Fibroblast of mammary gland (primary cell): ENCODE measurements around the gene MB.
A peak's percentile ranks its signal among the peaks of the same experiment; 100 is the strongest.

ENCODE experiments used
- DNase-seq: peaks from one replicate; pipeline ENCODE4 v3.0.0-alpha.2; 2010; ENCODE audit warnings: low read depth
- H3K4me3 ChIP-seq: 2 replicates; pipeline ENCODE4 v1.5.1; 2011; ENCODE audit warnings: low read depth, mild to moderate bottlenecking, low read length, moderate library complexity; ENCODE audit not compliant: control insufficient read depth
- CTCF ChIP-seq: conservative IDR thresholded peaks from 2 replicates; pipeline ENCODE4 v1.5.1; 2011; ENCODE audit warnings: low read depth, low read length, inconsistent platforms; ENCODE audit not compliant: control insufficient read depth, insufficient read depth

The MB gene

GRCh38 chr22:35605369-35605680 lies 11.8 kb downstream of the MB start:
- no peak overlapping the region for H3K4me3 ChIP-seq
- DNase-seq: no peak
- no peak for TF ChIP-seq CTCF

- TF ChIP-seq CTCF: no peak
- DNase-seq: no peak
Observed at GRCh38 chr22:35604621-35605368, 12.3 kb downstream of the MB start.

GRCh38 chr22:35601743-35602615 lies 15.2 kb downstream of the MB start:
- DNase-seq: peak; percentile 74
- TF ChIP-seq CTCF: no peak
- H3K4me3 ChIP-seq: no peak overlapping the region

More at GRCh38 chr22:35604621-35605368, 12.3 kb downstream of the MB start:
- H3K4me3 ChIP-seq: no peak overlapping the region

GRCh38 chr22:35601013-35601580 lies 16.0 kb downstream of the MB start:
- no peak for TF ChIP-seq CTCF
- no peak overlapping the region for H3K4me3 ChIP-seq
- no peak for DNase-seq

- DNase-seq: no peak
- H3K4me3 ChIP-seq: no peak overlapping the region
- no peak for TF ChIP-seq CTCF
Observed at GRCh38 chr22:35600476-35600875, 16.7 kb downstream of the MB start.

- no peak overlapping the region for H3K4me3 ChIP-seq
- no peak for TF ChIP-seq CTCF
- DNase-seq: no peak
Observed at GRCh38 chr22:35599364-35599763, 17.8 kb downstream of the MB start.
